H9 (cell line): Measurements from ENCODE around the gene KLHL5. TPM values are rescaled to one million over a fixed set of nuclear protein-coding genes. Genes with fewer than 3 reads are reported as not detected.

Experiments used
- DNase-seq: peaks from one replicate; pipeline ENCODE4 v3.0.0-alpha.2; 2017
- H2AFZ ChIP-seq: one replicate; pipeline ENCODE4 v1.6.1; 2013; ENCODE audit warnings: mild to moderate bottlenecking, low read length, control low read depth, moderate library complexity
- H2AK5ac ChIP-seq: 2 replicates; pipeline ENCODE4 v1.6.1; 2013; ENCODE audit warnings: low read length, control low read depth, mixed read lengths; ENCODE audit not compliant: insufficient read length
- H2BK120ac ChIP-seq: one replicate; pipeline ENCODE4 v1.6.1; 2013; ENCODE audit warnings: low read depth, mild to moderate bottlenecking, low read length, control low read depth, inconsistent platforms; ENCODE audit not compliant: poor library complexity, severe bottlenecking
- H2BK12ac ChIP-seq: 2 replicates; pipeline ENCODE4 v1.6.1; 2013; ENCODE audit warnings: low read length, control low read depth, mixed read lengths, low read depth; ENCODE audit not compliant: insufficient read length
- H2BK15ac ChIP-seq: 2 replicates; pipeline ENCODE4 v1.6.1; 2013; ENCODE audit warnings: low read depth, low read length, control low read depth
- H2BK20ac ChIP-seq: one replicate; pipeline ENCODE4 v1.6.1; 2013; ENCODE audit warnings: low read depth, mild to moderate bottlenecking, low read length, control low read depth, inconsistent platforms; ENCODE audit not compliant: poor library complexity, severe bottlenecking
- H2BK5ac ChIP-seq: 2 replicates; pipeline ENCODE4 v1.6.1; 2013; ENCODE audit warnings: low read length, control low read depth, mixed read lengths; ENCODE audit not compliant: insufficient read length
- H3K14ac ChIP-seq: 2 replicates; pipeline ENCODE4 v1.6.1; 2013; ENCODE audit warnings: low read length, control low read depth; ENCODE audit not compliant: insufficient read depth
- H3K18ac ChIP-seq: 2 replicates; pipeline ENCODE4 v1.6.1; 2013; ENCODE audit warnings: low read depth, mild to moderate bottlenecking, mixed read lengths, low read length, control low read depth; ENCODE audit not compliant: insufficient read length
- H3K23ac ChIP-seq: 2 replicates; pipeline ENCODE4 v1.6.1; 2013; ENCODE audit warnings: low read length, control low read depth, mixed read lengths, low read depth; ENCODE audit not compliant: insufficient read length
- H3K23me2 ChIP-seq: 2 replicates; pipeline ENCODE4 v1.6.1; 2013; ENCODE audit warnings: low read depth, mild to moderate bottlenecking, mixed read lengths, low read length, control low read depth; ENCODE audit not compliant: insufficient read length, poor library complexity, severe bottlenecking
- H3K27ac ChIP-seq: 2 replicates; pipeline ENCODE4 v1.5.1; 2013; ENCODE audit warnings: low read length, control low read depth, mixed read lengths, low read depth; ENCODE audit not compliant: insufficient read length
- H3K27me3 ChIP-seq: 2 replicates; pipeline ENCODE4 v1.6.1; 2013; ENCODE audit warnings: low read length, control low read depth, inconsistent platforms; ENCODE audit not compliant: insufficient read depth
- H3K4ac ChIP-seq: 2 replicates; pipeline ENCODE4 v1.6.1; 2013; ENCODE audit warnings: low read depth, mild to moderate bottlenecking, control low read depth, inconsistent platforms, low read length, moderate library complexity
- H3K4me1 ChIP-seq: 2 replicates; pipeline ENCODE4 v1.6.1; 2013; ENCODE audit warnings: low read length, control low read depth, inconsistent platforms; ENCODE audit not compliant: insufficient read depth
- H3K4me2 ChIP-seq: 2 replicates; pipeline ENCODE4 v1.6.1; 2013; ENCODE audit warnings: low read length, control low read depth, mixed read lengths; ENCODE audit not compliant: insufficient read length, insufficient read depth
- H3K56ac ChIP-seq: 2 replicates; pipeline ENCODE4 v1.6.1; 2013; ENCODE audit warnings: low read depth, mild to moderate bottlenecking, mixed read lengths, low read length, control low read depth; ENCODE audit not compliant: insufficient read length
- H3K79me1 ChIP-seq: 2 replicates; pipeline ENCODE4 v1.6.1; 2013; ENCODE audit warnings: low read depth, mild to moderate bottlenecking, moderate library complexity, low read length, control low read depth, inconsistent platforms; ENCODE audit not compliant: insufficient read depth, poor library complexity, severe bottlenecking
- H3K79me2 ChIP-seq: 2 replicates; pipeline ENCODE4 v1.6.1; 2013; ENCODE audit warnings: low read length, control low read depth, inconsistent platforms; ENCODE audit not compliant: insufficient read depth
- H3K9ac ChIP-seq: 2 replicates; pipeline ENCODE4 v1.6.1; 2013; ENCODE audit warnings: low read length, control low read depth, mixed read lengths; ENCODE audit not compliant: insufficient read length; ENCODE audit errors: extremely low read depth
- H3K9me3 ChIP-seq: one replicate; pipeline ENCODE4 v1.6.1; 2013; ENCODE audit warnings: low read depth, low read length, inconsistent platforms; ENCODE audit not compliant: control insufficient read depth
- H3T11ph ChIP-seq: one replicate; pipeline ENCODE4 v1.6.1; 2013; ENCODE audit warnings: mild to moderate bottlenecking, low read length, control low read depth, inconsistent platforms
- H4K20me1 ChIP-seq: one replicate; pipeline ENCODE4 v1.6.1; 2013; ENCODE audit not compliant: control insufficient read depth, insufficient read length, insufficient read depth
- H4K5ac ChIP-seq: 2 replicates; pipeline ENCODE4 v1.6.1; 2013; ENCODE audit warnings: low read depth, mild to moderate bottlenecking, mixed read lengths, low read length, control low read depth; ENCODE audit not compliant: insufficient read length
- H4K8ac ChIP-seq: replicated peaks from 2 replicates; pipeline ENCODE4 v1.6.1; 2013; ENCODE audit warnings: low read length, control low read depth, mixed read lengths, low read depth; ENCODE audit not compliant: insufficient read length
- H4K91ac ChIP-seq: 2 replicates; pipeline ENCODE4 v1.6.1; 2013; ENCODE audit warnings: low read depth, mild to moderate bottlenecking, moderate library complexity, mixed read lengths, low read length, control low read depth; ENCODE audit not compliant: insufficient read length
- H3K27ac Mint-ChIP-seq, 3 experiments: 2 replicates in 2 of 3; 3 replicates in 1 of 3; pipeline ENCODE4 v1.8.0; 2020 to 2021; ENCODE audit warnings: mixed read lengths in 3 of 3, mild to moderate bottlenecking in 1 of 3, moderate library complexity in 1 of 3
- H3K27me3 Mint-ChIP-seq: 2 replicates; pipeline ENCODE4 v1.8.0; 2021; ENCODE audit warnings: low read depth, mild to moderate bottlenecking, moderate library complexity, mixed read lengths
- H3K36me3 Mint-ChIP-seq, 3 experiments: 2 replicates in 2 of 3; 3 replicates in 1 of 3; pipeline ENCODE4 v1.8.0; 2020 to 2021; ENCODE audit warnings: low read depth in 3 of 3, mixed read lengths in 3 of 3; ENCODE audit not compliant: insufficient read depth in 1 of 3
- H3K4me1 Mint-ChIP-seq, 2 experiments: 2 replicates each; pipeline ENCODE4 v1.8.0; 2020; ENCODE audit warnings: mixed read lengths in 2 of 2
- H3K4me3 Mint-ChIP-seq, 2 experiments: 2 replicates in 1 of 2; 3 replicates in 1 of 2; pipeline ENCODE4 v1.8.0; 2020 to 2021; ENCODE audit warnings: mild to moderate bottlenecking in 2 of 2, mixed read lengths in 2 of 2, moderate library complexity in 1 of 2
- H3K9me3 Mint-ChIP-seq, 2 experiments: 2 replicates in 1 of 2; 3 replicates in 1 of 2; pipeline ENCODE4 v1.8.0; 2020; ENCODE audit warnings: mild to moderate bottlenecking in 2 of 2, mixed read lengths in 2 of 2, moderate library complexity in 1 of 2
- WGBS: extraction: QIAGEN DNeasy Blood & Tissue Kit; methylation state at CpG from one replicate; pipeline ENCODE4 v1.1.7; 2013; ENCODE audit warnings: missing lambda C conversion rate, low lambda C conversion rate, mixed read lengths; ENCODE audit not compliant: insufficient read length; ENCODE audit errors: extremely low coverage; 5-methylcytosine and 5-hydroxymethylcytosine counted together
- total RNA-seq: library from RNA; stranded (reverse); gene quantifications from 2 replicates; pipeline ENCODE4 v1.2.1, GENCODE V29; 2021
- TF ChIP-seq, protein P1 (sequence below): fragments of 200-600 bp; sonication (generic); conservative IDR thresholded peaks from 3 replicates; pipeline ENCODE4 v1.8.0; 2021; ENCODE audit warnings: antibody characterized with exemption, mild to moderate bottlenecking

The KLHL5 gene
- total RNA-seq, 1 experiment from 2014 or later, result 16.8 TPM

DNA sequence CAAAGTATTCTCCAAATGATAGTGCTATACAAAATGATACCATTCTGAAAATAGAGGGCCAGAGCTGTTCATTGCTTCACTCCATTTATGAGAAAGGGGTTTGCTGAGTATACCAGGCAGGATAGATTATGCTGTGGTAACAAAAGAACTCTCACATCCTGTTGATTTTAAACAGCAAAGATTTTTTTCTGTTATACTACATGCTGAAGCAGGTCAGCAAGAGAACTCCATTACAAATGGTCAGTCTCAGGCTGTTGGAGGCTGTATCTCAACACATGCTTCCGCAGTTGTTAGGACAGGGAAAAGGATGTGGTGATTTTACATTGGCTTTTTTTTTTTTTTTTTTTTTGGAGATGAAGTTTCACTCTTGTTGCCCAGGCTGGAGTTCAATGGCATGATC lies 13.7 kb upstream of the KLHL5 start:
- H2BK12ac ChIP-seq, result no peak overlapping the region
- H4K91ac ChIP-seq, result no peak overlapping the region
- Mint-ChIP-seq H3K27ac (no peak overlapping the region), H3K9me3 (no peaks in the 10 kb centered on the region; a peak in 1 of 5 replicates), H3K27me3 (no peaks in the 10 kb centered on the region), H3K4me1 (peaks cover 27 to 30% of the 10 kb centered on the region in 2 experiments), H3K4me3 (no peak overlapping the region), H3K36me3 (peaks cover 0 to 2% (median 0%) of the 10 kb centered on the region in 3 experiments; a peak in 1 of 7 replicates)
- H4K8ac ChIP-seq, result no peak overlapping the region
- H3K23ac ChIP-seq, result no peak overlapping the region
- H3K4me2 ChIP-seq, result no peak overlapping the region
- H3K79me2 ChIP-seq, result no peaks in the 10 kb centered on the region
- no peak overlapping the region for H3T11ph ChIP-seq
- no peaks in the 10 kb centered on the region for H4K20me1 ChIP-seq
- H3K56ac ChIP-seq, result no peak overlapping the region
- no CpG with 5 or more reads among the region's 1 CpG for WGBS
- no peak overlapping the region for H3K14ac ChIP-seq
- no peak overlapping the region for H3K9ac ChIP-seq
- no peak overlapping the region for H3K27ac ChIP-seq
- no peak overlapping the region for H3K18ac ChIP-seq
- no peak overlapping the region for H2BK120ac ChIP-seq
- H2AFZ ChIP-seq, result no peak overlapping the region
- no peak for DNase-seq
- H2AK5ac ChIP-seq, result no peak overlapping the region
- H2BK5ac ChIP-seq, result no peak overlapping the region
- H3K9me3 ChIP-seq, result no peaks in the 10 kb centered on the region
- H3K23me2 ChIP-seq, result peaks cover 5% of the 10 kb centered on the region
- no peak overlapping the region for H3K4ac ChIP-seq
- no peak overlapping the region for H4K5ac ChIP-seq
- H3K27me3 ChIP-seq, result no peaks in the 10 kb centered on the region
- H2BK15ac ChIP-seq, result no peak overlapping the region
- no peaks in the 10 kb centered on the region for H3K79me1 ChIP-seq
- no peak overlapping the region for H2BK20ac ChIP-seq
- peaks cover 2% of the 10 kb centered on the region; the same call in 1 of the 2 replicates for H3K4me1 ChIP-seq
- TF ChIP-seq, protein P1, sequence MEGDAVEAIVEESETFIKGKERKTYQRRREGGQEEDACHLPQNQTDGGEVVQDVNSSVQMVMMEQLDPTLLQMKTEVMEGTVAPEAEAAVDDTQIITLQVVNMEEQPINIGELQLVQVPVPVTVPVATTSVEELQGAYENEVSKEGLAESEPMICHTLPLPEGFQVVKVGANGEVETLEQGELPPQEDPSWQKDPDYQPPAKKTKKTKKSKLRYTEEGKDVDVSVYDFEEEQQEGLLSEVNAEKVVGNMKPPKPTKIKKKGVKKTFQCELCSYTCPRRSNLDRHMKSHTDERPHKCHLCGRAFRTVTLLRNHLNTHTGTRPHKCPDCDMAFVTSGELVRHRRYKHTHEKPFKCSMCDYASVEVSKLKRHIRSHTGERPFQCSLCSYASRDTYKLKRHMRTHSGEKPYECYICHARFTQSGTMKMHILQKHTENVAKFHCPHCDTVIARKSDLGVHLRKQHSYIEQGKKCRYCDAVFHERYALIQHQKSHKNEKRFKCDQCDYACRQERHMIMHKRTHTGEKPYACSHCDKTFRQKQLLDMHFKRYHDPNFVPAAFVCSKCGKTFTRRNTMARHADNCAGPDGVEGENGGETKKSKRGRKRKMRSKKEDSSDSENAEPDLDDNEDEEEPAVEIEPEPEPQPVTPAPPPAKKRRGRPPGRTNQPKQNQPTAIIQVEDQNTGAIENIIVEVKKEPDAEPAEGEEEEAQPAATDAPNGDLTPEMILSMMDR, result no peak
